ENCODE results near the gene ZNF362.

DNA sequence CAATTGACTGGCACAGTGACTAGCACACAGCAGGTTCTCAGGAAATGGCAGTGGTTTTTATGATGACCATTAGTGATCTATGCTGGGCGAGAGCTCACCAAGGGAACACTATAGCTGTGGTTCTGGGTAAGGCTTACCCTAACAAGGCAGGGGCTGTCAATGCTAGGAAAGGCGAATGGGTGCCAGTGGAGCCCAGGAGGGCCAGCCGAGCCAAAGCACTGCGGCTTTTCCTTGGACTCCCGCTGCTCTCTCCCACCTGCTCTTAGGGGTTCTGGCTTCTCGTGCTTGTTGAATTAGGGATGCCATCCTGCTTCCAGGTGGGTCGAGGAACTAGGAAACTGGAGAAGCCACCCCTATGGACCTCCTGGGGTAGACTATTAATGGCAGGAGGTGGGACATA, 74.6 kb downstream of the ZNF362 start:
- TF ChIP-seq BMI1 (IDR thresholded peaks at IDR 0.05; ENCODE audit: borderline replicate concordance) (no peak), TCF3 (IDR thresholded peaks at IDR 0.05; ENCODE audit: borderline replicate concordance, insufficient read depth, low read depth, low read length) (no peak), CREB1 (IDR thresholded peaks at IDR 0.05; ENCODE audit: low read depth) (no peak)
- TF ChIP-seq, protein P1, sequence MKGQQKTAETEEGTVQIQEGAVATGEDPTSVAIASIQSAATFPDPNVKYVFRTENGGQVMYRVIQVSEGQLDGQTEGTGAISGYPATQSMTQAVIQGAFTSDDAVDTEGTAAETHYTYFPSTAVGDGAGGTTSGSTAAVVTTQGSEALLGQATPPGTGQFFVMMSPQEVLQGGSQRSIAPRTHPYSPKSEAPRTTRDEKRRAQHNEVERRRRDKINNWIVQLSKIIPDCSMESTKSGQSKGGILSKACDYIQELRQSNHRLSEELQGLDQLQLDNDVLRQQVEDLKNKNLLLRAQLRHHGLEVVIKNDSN (IDR thresholded peaks at IDR 0.05; ENCODE audit: borderline replicate concordance, extremely low read length, insufficient read depth, low read depth, low read length): no peak

Data from GM12878 (cell line).